CMK (cell line): ENCODE results near the gene TNNI3.
"Not testable (repeated sequence)": the region's sequence is repeated elsewhere in the genome, so short reads cannot be mapped to it uniquely, and the experiment has no call there.

Experiments
- DNase-seq: peaks from one replicate; pipeline ENCODE4 v3.0.0-alpha.2; 2010; ENCODE audit warnings: low read depth

Gene TNNI3

DNA sequence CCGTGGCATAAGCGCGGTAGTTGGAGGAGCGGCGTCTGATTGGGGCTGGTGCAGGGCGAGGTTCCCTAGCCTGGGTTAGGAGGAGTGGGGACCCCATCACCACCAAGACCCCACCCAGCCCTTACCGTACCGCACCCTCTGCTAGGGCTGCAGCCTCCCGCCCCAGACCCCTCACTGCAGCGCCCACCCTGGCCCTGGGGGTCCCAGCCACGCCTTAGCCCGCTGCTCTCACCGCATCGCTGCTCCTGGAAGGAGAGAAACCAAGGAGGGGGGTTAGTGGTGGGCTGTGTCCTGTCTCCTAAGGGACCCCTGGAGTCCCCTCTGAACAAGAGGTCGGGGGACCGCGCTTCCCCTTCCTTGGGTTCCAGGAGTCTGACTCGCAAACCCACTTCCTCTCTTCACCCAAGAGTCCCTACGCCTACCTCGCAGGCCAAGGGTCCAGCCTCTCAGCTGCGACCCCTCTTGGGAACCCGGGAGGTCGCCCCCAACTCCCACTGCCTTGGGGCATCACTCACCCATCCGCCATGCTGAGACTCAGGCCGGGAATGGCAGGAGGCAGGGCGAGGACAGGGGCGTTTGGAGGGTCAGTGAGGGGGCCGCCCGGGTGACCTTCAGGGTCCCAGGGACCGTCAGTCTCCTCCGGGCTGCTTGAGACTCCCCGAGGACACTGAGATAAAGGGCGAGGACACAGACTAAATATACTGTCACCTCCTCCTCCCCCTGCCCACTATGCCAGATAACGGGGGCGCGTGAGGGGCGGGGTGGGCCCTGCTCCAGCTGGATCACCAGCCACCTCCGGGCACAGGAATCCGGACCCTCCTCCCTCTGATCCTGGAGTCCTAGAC lies at the start of gene TNNI3:
TNNI3 (minus strand) TSS at position 669 of the 845 bp plus-strand sequence; CDS start at position 526, 143 bp downstream.
- no peak for DNase-seq

DNA sequence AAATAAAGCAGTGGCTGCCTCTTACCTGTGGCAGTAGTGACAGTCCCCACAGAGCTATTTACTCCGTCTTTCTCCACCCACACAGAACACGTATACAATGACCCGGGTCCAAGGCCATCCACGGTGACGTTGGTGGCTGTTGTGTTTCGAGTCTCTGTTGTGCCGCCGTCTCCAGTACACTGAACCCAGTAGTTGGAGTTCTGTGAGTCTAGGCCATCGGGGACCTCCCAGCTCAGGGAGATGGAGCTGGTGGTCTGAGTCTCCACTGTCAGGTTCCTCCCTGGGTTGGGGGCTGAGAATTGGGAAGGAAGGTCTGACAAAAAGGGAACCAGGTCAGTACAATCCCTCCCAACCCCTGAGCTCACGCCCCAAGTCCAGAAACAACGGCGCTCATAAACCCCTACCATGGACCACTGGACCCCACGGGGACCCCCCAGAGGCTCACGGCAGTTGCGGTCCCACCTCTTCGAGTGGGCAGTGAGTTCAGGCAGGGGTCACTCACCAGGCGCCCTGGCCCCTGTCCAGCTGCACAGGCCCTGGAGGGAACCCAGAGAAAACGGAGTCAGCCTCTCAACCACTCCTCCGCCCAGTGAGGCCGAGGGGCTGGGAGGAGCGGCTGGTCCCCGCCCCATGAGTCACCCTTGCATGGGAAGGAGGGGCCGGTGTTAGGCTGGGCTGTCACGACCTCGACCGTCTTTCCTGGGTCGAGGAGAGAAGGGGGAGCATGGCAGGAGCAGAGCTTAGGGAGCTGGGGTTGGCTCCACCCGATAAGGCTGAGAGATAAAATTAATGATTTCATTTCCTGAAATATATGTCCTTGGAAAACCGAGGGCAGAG lies 49.4 kb upstream of the TNNI3 start:
- peak; percentile 35 for DNase-seq

DNA sequence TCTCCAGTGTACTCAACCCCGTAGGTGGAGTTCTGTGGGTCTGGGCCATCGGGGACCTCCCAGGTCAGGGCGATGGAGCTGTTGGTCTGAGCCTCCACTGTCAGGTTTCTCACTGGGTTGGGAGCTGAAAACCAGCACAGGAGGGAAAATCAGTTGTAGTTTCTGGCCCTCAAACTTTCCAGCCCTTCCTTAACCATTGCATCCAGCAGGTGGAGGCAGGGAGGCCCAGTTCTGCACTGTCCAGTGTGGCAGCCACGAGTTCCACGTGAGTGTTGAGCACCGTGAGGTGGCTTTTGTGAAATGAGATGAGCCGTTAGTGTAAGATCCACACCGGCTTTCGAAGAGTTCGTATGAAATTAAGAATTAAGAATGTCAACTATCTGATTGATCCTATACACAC lies 44.7 kb upstream of the TNNI3 start:
- not testable (repeated sequence) for DNase-seq

DNA sequence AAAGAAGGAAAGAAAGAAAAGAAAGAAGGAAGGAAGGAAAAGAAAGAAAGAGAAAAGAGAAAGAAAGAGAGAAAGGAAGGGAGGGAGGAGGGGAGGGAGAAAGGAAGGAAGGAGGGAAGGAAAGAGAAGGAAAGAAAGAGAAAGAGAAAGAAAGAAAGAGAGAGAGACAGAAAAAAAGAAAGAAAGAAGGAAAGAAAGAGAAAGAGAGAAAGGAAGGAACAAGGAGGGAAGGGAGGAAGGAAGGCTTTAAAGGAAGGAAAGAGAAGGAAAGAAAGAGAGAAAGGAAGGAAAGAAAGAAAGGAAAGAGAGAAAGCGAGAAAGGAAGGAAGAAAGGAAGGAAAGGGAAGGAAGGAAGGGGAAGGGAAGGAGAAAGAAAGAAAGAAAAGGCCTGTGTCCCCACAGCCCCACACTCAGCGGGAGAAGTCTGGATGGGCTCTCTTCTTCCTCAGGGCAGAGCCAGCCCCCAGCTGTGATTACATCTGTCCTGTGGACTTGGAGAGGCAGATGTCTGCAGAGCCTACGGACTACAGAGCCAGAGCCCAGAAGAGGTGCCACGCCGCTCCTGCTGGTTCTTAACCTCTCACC lies 42.2 kb upstream of the TNNI3 start:
- DNase-seq, result no peak

DNA sequence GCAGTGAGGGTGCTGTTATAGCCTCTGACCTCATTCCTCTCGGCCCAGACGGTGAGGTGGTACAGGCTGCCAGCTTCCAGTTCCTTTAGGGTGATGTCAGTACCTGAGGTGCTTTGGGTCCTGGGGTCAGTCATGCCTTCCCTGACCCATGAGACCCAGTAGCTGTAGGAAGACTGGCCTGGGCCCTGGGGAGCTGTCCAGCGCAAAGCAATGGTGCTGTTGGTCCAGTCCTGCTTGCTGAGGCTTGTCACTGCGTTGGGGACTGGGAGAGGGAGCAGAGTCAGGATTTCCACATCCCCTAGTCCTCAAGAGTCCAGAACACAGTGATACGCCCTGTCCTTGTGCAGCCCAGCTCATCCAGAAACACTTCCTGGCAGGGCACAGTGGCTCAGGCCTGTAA lies 41.1 kb upstream of the TNNI3 start:
- DNase-seq, result no peak

DNA sequence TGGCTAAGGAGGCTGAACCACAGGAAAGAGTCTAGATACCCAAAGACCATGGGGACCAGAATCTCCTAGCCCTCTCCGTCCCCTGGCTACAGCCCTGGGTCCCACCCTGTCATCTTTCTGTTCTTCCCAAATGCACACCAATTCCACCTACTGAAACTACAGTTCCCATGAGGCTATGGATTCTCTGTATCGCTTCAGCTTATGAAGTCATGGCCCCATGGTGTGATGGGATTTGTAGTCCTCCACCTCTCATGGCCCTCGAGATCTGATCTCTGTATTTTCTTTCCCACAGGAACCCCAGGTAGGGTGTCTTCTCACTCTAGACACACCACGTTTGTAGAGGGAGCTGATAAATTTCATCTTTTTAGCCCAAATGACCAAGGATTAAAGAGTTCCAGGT lies 40.0 kb upstream of the TNNI3 start:
- DNase-seq, result no peak

DNA sequence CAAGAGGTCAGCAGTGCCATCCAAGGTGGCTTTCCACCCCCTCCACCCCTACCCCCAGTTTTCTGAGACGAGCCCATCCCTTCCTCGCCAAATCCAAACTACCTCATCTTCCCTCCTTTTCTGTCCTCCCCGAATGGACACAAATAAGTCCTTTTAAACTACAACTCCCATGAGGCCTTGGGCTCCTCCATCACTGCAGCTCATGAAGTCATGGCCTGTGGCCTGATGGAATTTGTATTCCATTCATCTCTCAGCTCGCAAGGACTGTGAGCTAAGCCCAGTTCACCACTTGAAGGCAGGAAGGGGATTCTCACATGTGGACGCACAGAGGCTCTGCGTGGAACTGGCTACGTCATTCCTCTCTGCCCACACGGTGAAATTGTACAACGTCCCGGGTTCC lies 39.3 kb upstream of the TNNI3 start:
- no peak for DNase-seq

DNA sequence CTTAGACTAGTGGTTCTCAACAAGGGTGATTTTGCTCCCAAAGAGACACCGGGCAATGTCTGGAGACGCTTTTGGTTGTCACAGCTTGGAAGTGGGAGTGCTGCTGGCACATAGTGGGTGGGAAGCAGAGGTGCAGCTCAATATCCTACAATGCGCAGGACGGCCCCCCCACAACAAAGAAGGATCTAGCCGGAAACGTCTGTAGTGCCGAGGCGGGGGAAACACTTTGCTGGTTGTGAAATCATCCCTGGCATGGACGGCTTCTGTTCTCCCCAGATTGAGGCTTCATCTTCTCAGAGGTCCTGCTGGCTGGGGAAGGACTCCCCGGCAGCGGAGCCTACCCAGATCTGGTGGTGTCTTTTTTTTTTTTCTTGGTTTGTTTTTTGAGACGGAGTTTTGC lies 35.9 kb upstream of the TNNI3 start:
- DNase-seq, result no peak

DNA sequence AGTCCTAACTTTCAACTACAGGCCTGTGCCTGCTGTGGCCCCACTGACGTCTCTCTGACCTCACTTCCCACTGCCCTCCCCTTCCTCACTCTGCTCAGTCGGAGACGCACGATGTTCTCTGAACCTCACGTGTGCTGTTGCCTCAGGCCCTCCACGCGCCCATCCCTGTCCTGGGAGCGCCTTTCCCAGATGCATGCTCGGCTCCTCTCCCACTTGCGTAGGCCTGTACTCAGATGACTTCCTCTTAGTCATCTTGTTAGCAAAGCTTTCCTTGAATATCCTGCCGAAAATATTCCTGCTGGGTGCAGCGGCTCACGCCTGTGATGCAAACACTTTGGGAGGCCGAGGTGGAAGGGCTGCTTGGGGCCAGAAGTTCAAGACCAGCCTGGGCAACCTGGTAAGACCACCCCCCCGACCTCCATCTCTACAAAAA lies 31.9 kb upstream of the TNNI3 start:
- no peak for DNase-seq

DNA sequence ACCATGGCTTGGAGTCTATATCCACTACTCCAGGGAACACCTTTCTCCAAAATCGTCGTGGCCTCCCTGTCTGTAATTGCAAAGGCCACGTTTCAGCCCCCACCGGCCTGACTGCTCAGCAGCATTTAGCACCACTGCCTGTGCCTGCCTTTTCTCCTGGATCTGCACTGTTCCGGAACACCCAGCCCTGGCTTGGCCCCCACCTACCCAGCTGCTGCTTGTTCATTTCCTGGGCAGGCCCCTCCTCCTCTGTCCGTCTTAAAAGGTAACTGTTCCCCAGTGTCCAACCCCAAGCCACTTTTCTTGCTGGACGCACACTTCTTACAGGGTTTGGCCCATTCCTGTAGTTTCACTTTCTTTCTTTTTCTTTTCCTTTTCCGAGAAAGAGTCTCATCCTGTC lies 31.1 kb upstream of the TNNI3 start:
- no peak for DNase-seq

DNA sequence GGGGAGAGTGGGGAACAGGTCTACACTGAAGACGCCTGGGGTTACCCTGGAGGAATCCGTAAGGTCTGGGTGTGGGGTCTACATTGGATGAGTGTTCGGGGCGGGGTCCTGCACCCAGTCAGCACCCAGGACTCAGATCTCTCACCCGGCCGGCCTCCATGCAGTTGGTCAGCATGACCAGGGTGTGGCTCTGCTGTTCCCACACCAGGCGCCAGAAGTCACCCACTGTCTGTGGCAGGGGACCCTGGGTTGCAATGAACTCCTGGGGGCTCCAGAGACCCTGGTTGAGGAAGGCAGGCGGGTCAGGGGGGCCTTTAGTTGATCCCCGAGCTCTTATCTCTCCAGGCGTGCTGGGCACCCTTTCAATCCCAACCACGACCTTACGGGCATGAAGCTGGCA lies 28.5 kb upstream of the TNNI3 start:
- DNase-seq, result no peak

DNA sequence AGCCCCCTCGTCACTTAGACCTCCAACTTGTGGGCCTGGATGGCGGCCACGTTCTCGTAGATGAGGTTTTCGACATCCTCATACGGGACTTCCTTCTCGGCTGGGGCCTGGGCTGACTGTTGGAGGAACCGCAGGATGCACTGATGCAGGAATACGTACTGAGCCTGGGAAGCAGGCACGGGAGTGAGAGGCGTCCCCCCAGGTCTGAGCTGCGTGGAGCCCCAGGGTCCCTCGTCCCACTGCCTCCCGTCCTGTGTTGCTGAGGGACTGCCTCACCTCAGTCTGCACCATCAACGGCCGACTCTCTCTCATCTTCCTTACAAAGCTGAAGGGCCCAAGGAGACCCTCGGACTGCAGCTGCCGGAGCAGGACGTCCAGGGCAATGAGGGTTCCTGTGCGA lies 24.2 kb upstream of the TNNI3 start:
- no peak for DNase-seq

DNA sequence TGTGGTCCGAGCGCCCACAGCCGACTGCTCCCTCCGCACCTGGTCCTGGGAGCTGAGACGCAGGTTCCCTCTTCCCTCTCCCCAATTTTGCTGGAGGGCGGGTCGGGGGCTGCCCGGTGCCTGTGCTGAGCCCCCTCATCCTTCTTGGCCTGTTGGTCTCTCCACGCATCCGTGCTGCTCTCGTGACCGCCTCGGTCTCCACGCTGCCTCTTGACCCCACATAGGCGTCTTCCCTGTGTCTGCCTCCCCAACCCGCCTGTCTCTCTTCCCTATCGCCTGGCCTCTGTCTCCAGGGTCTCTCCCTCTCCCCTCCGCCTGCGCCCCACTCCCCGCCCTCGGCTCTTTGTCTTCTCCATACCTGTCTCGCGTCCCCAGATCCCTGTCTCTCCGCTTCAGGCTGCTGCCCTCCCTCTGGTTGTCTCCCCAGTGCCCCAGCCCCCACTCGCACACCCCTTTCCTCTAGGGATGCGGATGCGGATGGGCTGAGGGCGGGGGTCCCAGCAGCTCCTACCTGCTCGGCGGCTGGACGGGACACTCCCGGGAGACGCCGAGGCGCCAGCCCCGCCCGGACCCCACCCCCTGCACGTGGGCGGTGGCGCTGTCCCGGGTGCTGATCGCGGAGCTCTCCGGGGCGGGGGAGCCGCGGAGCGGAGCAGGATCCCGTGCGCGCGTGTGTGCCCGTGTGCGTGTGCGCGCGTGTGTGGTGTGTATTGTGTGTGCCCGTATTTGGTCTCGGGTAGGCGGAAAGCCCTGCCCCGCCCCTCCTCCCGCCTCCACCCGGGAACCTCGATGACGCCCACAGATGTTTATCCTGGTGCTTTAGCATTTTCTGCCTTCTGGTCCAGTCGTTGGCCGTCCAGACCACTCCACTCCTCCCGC lies 22.3 kb upstream of the TNNI3 start, which contains the start of gene SYT5:
SYT5 (minus strand) TSS at position 684 of the 879 bp plus-strand sequence. CDS start 1,248 bp downstream, outside the sequence.
- DNase-seq, result no peak

DNA sequence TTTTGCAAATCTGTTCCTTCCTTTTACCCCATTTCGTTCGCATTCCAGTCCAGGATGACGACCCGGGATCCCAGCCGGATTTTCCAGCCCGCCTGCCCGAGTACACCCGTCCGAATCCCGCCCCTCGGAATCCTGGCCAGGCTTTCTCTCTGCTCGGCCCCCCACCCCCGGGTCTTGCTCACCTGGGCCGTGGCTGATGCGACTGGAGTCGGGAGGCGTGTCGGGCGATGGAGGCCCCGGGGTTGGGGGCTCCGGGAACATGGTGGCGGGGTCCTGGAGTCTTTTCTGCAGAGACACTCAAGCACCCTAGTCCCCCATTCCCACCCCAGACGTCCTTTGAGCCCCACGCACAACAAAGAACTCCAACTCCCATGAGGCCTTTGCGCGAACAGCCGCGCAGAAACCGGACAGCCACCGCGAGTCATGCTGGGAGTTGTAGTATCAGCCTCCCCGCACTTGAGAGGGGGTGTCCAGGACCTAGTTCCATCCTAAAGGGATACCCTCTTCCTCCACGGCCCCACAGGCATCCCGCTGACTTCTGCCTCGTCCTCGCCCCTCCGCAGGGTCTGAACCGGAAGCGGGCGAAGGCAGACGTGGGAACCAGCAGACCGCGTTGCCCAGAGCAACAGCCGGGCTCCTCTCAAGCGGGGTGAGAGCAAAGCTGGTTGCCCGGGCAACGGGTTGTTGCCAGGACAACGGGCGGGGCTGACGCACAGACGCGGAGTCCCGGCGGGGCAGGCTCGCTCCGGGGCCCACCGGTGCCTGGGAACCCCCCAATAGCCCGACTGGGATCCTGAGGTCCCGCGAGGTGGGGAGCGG lies 21.5 kb upstream of the TNNI3 start:
- DNase-seq, result peak; percentile 74

DNA sequence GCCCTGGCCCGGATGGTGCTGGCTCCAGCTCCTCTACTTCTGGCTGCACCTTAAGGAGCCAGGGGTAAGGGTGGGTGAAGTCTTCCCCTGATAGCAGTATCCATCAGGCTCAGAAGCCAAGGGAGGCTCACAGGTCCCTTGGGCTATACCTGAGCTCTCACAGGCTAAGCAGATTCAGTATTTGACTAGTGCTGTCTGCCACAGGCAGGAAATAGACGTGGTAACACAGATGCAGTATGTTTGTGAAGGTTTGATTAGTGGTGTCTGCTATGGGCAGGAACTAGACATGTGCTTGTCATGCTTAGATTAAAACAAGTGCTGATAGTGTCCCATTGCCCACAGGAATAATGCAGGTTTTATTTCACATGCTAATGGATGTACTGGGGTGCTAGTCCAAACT lies 18.5 kb upstream of the TNNI3 start:
- no peak for DNase-seq

DNA sequence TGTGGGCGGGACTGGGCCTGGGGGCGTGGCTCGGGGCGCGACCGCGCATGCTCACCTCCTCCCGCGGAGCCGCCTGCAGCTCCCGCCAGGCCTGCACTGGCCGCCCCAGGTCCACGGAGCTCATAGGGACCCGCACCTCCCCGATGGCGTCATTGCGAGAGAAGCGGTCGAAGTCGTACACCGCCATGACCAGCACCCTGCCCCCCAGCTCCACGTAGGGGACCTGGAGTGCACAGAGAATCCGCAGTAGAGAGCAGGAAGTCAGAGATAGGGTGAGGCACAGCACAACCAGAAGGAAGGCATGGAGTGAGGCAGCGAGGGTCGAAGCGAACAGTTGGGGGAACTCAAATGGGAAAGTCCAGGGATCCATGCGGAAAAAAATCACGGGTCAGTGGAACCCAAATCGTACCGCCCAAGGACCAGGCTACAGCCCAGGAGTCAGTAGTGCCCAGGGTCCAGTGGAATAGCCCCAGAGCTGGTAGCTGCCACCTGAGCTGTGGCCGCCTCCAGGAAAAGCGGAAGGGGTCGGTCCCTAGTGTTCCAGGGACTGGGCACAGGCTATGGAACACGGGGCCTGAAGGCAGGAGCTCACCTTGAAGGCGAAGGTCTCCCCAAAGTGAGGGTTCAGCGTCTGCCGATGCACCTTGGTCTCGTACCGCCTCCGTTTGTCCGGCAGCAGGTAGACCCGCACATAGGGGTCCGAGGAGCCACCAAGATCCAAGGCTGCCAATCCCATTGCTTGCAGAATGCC lies 17.8 kb upstream of the TNNI3 start:
- no peak for DNase-seq

DNA sequence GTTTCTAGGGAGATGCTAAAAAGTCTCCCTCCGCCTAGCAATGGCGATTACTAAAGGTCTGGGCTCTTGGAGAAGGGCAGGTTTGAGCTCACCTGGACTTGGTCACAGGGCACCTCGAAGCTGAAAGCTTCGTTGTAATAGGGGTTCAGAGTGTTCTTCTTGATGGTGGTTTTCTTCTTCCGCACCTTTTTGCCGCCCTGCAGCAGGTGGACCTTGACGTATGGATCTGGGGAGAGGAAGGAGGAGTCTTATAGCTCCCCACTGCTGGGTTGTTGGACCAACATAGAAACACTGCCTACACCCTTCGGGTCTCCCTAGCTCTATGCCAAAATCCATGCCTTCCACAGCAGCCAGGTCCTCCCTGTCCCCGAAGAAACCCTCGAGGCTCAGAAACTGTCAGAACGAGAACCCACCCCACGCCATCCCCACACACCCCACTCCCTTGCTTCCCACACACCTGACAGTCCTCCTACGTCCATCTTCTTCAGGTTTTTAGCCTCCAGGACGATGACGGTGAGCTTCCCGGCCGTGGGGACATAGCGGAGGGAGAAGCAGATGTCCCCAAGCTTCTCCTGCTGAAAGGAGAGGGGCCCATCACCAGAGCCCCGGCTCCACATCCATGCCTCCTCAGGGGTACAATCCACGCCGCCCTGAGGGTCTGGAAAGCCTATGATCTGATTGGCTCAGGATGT lies 17.0 kb upstream of the TNNI3 start:
- no peak for DNase-seq

DNA sequence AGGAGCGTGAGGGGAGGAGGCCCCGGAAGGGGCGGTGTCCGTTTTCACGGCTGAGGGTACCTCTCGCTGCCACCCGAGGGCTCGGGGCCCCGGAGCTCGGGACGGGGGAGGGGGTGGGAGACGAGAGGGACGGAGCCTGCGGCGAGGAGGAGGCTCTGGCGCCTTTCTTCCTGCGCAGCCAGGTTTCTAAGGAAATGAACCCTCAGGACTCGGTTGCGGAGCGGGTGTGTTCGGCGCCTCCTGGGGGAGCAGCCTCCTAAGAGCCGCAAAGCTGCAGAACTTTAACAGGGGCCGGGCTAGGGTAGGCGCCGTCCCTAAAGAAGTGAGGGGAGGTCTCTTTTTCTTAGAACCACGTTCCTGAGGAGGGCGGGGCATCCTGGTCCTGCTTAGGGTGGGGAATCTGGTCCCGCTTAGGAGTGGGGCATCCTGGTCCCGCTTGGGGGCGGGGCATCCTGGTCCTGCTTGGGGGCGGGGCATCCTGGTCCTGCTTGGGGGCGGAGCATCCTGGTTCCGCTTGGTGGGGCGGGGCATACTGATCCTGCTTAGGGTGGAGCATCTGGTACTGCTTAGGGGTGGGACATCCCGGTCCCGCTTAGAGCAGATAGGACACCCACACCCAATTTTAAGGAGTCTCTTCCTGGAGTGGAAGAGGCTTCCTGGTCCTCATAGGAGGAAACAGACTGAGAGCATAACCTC lies 16.3 kb upstream of the TNNI3 start:
- DNase-seq, result peak; percentile 87

DNA sequence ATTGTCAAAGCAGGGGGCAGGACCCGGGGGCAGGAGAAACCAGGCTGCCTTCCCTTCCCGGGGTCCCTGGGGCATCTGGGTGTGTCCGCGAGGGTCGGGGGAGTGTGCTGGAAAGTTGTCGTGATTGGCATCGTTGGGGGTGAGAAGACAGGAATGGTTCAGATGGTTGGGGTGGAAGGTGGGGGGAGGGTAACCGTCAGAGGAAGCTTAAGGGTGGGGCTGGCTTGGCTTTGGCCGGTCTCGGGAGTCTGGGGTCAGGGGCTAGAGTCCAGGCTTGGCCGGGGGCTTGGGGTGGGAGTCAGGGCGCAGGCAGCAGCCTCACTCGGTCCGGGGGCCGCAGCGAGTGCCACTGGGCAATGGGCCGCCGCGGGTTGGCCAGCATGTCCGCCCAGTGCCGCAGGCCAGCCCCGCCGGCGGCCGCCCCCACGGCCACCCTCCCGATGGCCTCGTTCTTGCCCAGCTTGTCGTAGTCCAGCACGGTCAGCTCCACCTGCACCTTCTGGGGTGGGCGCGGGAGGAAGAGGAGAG lies 15.7 kb upstream of the TNNI3 start:
- no peak for DNase-seq
